HepG2 (cell line): ENCODE results near the gene ZBP1.

Experiments used
- MAFK ChIP-seq, 2 experiments: IDR thresholded peaks in 1 of 2; conservative IDR thresholded peaks in 1 of 2; 2 replicates each; pipeline ENCODE4 v1.6.1; 2011; ENCODE audit warnings: improper control_type of control experiment in 2 of 2, low read length in 2 of 2
- TEAD2 ChIP-seq: sonication (generic); formaldehyde crosslinking; IDR thresholded peaks from 2 replicates; pipeline ENCODE4 v1.9.0; 2021; ENCODE audit warnings: missing genetic modification reagents
- TF ChIP-seq, protein P1 (sequence below): conservative IDR thresholded peaks from 2 replicates; pipeline ENCODE4 v1.6.1; 2018; ENCODE audit warnings: missing genetic modification reagents

DNA sequence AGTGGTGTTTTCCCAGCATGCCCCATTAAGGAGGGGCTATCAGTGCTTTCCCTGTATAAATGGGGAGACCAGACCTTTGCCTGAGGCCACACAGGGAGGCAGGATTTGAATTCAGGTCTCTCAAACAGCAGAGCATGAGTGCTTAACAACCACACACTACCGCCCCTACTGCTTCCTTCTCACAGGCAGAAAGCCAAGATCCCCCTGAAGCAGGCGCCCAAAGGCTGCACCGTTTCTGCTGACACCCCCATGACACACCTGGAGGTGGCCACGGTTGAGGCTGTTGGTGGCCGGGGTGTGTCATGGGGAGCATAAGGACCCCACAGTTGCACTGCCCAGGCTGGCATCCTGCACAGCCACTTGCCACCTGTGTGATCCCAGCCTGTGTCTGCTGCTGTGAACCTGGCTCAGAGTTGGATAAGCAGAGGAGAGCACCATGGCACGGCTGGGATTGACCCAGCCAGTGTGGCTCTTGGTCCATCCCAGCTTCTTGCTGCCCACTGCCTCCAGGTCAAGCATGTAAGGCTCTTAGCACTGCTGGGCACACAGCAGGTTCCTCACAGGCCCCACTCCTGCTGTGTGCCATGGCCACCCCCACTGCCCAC is 31.0 kb downstream of the ZBP1 start:
- TF ChIP-seq, protein P1, sequence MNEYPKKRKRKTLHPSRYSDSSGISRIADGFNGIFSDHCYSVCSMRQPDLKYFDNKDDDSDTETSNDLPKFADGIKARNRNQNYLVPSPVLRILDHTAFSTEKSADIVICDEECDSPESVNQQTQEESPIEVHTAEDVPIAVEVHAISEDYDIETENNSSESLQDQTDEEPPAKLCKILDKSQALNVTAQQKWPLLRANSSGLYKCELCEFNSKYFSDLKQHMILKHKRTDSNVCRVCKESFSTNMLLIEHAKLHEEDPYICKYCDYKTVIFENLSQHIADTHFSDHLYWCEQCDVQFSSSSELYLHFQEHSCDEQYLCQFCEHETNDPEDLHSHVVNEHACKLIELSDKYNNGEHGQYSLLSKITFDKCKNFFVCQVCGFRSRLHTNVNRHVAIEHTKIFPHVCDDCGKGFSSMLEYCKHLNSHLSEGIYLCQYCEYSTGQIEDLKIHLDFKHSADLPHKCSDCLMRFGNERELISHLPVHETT (CRISPR knock-in tag), result no peak
- TF ChIP-seq TEAD2 (CRISPR knock-in tag), result no peak
- TF ChIP-seq MAFK (conservative IDR thresholded peaks at IDR 0.05 in 1 of 2, IDR thresholded peaks at IDR 0.05 in 1 of 2; ENCODE audit: low read length in 2 of 2), result no peak
